Fibroblast of mammary gland (primary cell): ENCODE data around the gene SLC4A2.
A peak's percentile ranks its signal among the peaks of the same experiment; 100 is the strongest.

Source experiments
- DNase-seq: peaks from one replicate; pipeline ENCODE4 v3.0.0-alpha.2; 2010; ENCODE audit warnings: low read depth
- H3K4me3 ChIP-seq: 2 replicates; pipeline ENCODE4 v1.5.1; 2011; ENCODE audit warnings: low read depth, mild to moderate bottlenecking, low read length, moderate library complexity; ENCODE audit not compliant: control insufficient read depth
- CTCF ChIP-seq: conservative IDR thresholded peaks from 2 replicates; pipeline ENCODE4 v1.5.1; 2011; ENCODE audit warnings: low read depth, low read length, inconsistent platforms; ENCODE audit not compliant: control insufficient read depth, insufficient read depth

The SLC4A2 gene

DNA sequence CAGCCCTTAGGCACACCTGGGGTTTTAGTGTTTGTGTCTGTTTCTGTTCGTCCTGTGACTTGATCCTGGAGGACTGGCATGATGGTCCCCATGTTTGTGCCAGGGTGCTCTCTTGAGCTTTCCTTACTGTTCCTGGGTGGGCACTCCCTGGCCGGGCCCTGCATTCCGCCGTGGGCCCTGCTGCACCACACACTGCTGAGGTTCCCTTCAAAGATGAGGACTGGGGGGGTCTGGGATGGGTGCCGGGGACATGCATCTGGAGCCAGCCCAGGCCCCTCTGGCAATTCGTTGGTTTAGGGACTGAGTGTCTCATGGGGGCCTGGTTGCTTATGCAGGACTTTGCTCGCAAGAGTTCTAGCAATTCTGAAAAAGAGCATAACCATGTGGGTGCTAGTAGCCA, 31.6 kb downstream of the SLC4A2 start:
- TF ChIP-seq CTCF, result no peak
- H3K4me3 ChIP-seq, result no peak overlapping the region
- no peak for DNase-seq

DNA sequence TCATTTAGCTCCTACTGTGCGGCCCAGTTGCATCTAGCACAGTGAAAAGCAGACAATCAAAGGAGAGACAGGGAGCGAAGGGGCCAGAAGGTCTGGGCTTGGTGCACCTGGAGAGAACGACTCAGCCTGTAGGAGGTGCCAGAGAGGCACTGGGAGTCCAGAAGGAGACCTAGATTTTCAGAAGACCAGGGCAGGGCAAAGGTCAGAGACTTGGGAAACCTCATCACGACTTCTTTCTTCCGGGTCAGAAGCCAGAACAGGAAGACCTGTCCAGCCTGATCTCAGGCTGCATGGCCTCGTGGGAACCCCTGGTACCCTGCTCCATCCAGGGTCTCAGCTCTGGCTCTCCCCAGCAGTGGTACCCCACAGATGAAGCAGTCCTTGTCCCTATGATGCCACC, 32.0 kb downstream of the SLC4A2 start:
- peak; percentile 39 for DNase-seq
- H3K4me3 ChIP-seq, result no peak overlapping the region
- TF ChIP-seq CTCF, result peak; percentile 66

GRCh38 chr7:151091988-151092387, 32.6 kb downstream of the SLC4A2 start:
- DNase-seq, result no peak
- no peak overlapping the region for H3K4me3 ChIP-seq
- no peak for TF ChIP-seq CTCF

DNA sequence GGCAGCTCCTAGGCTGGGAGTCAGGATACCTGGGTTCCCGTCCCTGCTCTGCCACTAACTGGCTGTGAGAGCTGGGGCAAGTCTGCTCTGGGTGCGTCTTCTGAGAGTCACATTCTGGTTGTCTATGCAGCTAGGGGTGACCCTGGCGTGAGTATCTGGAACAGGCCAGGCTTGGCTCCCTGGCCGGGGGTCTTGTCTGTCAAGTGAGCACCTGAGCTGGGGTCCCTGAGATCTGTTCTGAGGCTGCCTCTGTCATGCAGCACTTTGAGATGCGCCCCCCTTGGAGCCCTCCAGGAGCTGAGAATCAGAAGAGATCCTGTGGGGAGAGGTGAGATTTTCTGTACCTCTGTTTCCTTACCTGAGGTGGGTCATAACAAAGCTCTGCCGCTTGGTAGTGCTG, 34.4 kb downstream of the SLC4A2 start:
- no peak overlapping the region for H3K4me3 ChIP-seq
- TF ChIP-seq CTCF, result no peak
- DNase-seq, result no peak

GRCh38 chr7:151094675-151095074, 35.3 kb downstream of the SLC4A2 start:
- DNase-seq, result peak; percentile 58
- H3K4me3 ChIP-seq, result no peak overlapping the region
- TF ChIP-seq CTCF, result no peak

GRCh38 chr7:151095123-151095797, 35.9 kb downstream of the SLC4A2 start:
- TF ChIP-seq CTCF, result no peak
- H3K4me3 ChIP-seq, result no peak overlapping the region
- DNase-seq, result no peak
